ENCODE results near the gene ANP32E.

ANP32E gene

DNA sequence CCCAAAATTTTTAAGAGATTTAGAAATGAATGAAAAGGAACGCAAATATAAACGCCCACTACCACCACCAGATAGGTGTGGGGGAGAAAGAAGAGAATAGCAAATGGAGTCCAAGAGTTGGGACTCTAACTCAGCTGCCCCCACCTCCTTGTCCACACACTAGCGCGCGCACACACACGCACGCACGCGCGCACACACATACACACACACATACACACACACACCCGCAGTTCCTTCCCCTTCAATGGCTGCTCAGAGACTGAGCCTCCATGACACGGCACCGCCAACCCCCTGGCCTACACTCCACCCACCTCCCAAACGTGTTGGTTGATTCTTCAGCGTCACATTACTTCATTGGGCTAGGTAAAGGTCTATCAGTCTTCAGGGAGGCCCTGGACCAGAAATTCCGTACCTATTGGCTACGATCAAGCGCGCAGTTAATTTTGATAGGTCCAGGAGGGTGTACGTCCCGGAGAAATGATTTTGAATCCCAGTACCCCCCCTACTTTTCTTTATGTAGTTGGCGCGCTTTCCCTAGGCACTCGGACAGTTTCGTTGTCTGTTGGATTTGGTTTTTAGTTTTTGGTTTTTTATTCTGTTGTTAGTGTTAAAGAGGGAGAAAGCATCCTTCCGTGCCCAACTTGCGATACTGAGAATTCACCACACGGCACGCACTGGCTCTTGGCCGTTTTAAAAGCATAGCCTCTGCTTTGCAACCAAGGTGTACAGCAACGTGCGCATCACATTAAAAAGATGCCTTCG, at the start of gene ANP32E:
ANP32E (minus strand) TSS at position 261 of the 762 bp plus-strand sequence. CDS start 326 bp downstream, outside the sequence.
- H3K9ac ChIP-seq (ENCODE audit: low read length) = peak within 1 kb of the TSS; percentile 93
- H3K27me3 ChIP-seq (replicated peaks; ENCODE audit: insufficient read depth, low read length) = no peaks in the 10 kb centered on the region
- TF ChIP-seq CTCF (IDR thresholded peaks at IDR 0.05; ENCODE audit: low read length) (peak; percentile 49; the same call in 1 of the 2 replicates), EZH2 (optimal IDR thresholded peaks at IDR 0.05; ENCODE audit: low read depth, low read length) (no peak)
- peak; percentile 100 for DNase-seq
- H3K27ac ChIP-seq (ENCODE audit: low read length) = peak within 1 kb of the TSS; percentile 92
- peaks cover 6% of the 10 kb centered on the region; the same call in 1 of the 2 replicates for H4K20me1 ChIP-seq (ENCODE audit: insufficient read depth, low read length)
- peak within 1 kb of the TSS; percentile 69 for H3K4me2 ChIP-seq (ENCODE audit: low read depth, low read length)
- H3F3A ChIP-seq (ENCODE audit: insufficient read depth, low read length) = peaks cover 32% of the 10 kb centered on the region
- peaks cover 48% of the 10 kb centered on the region for H3K79me2 ChIP-seq (ENCODE audit: low read length)
- no peaks in the 10 kb centered on the region; the same call in 1 of the 2 replicates for H3K36me3 ChIP-seq (replicated peaks; ENCODE audit: insufficient read depth, low read length)
- H3K9me2 ChIP-seq (replicated peaks; ENCODE audit: insufficient read depth, low read length) = no peaks in the 10 kb centered on the region
- H3K4me1 ChIP-seq (ENCODE audit: low read length) = peaks cover 13% of the 10 kb centered on the region
- no peaks in the 10 kb centered on the region for H3K9me3 ChIP-seq (replicated peaks; ENCODE audit: insufficient read depth, low read length)
- H2AFZ ChIP-seq (ENCODE audit: low read length) = peak within 1 kb of the TSS; percentile 54
- peak within 1 kb of the TSS; percentile 88 for H3K4me3 ChIP-seq (ENCODE audit: low read length)

- no peak for TF ChIP-seq EZH2phosphoT487 (IDR thresholded peaks at IDR 0.05; ENCODE audit: low read length)
- TF ChIP-seq EZH2 (optimal IDR thresholded peaks at IDR 0.05; ENCODE audit: low read depth, low read length) = no peak
- no peak for TF ChIP-seq CTCF (IDR thresholded peaks at IDR 0.05; ENCODE audit: low read length)
- Histone ChIP-seq H3K27ac (ENCODE audit: low read length) (no peak overlapping the region), H3K27me3 (replicated peaks; ENCODE audit: insufficient read depth, low read length) (no peaks in the 10 kb centered on the region), H2AFZ (ENCODE audit: low read length) (no peak overlapping the region), H3K36me3 (replicated peaks; ENCODE audit: insufficient read depth, low read length) (no peaks in the 10 kb centered on the region), H3K4me3 (ENCODE audit: low read length) (no peak overlapping the region), H3K9me2 (replicated peaks; ENCODE audit: insufficient read depth, low read length) (no peaks in the 10 kb centered on the region), H3K4me2 (ENCODE audit: low read depth, low read length) (no peak overlapping the region), H3K4me1 (ENCODE audit: low read length) (no peaks in the 10 kb centered on the region), H4K20me1 (ENCODE audit: insufficient read depth, low read length) (no peaks in the 10 kb centered on the region), H3K9ac (ENCODE audit: low read length) (no peak overlapping the region), H3K79me2 (ENCODE audit: low read length) (no peaks in the 10 kb centered on the region), H3K9me3 (replicated peaks; ENCODE audit: insufficient read depth, low read length) (no peaks in the 10 kb centered on the region), H3F3A (ENCODE audit: insufficient read depth, low read length) (no peaks in the 10 kb centered on the region)
- no peak for DNase-seq
These were observed 47.3 kb upstream of the ANP32E start for GRCh38 chr1:150283260-150283659.

- DNase-seq = no peak
- Histone ChIP-seq H3K9me3 (replicated peaks; ENCODE audit: insufficient read depth, low read length) (no peaks in the 10 kb centered on the region), H3K9me2 (replicated peaks; ENCODE audit: insufficient read depth, low read length) (no peaks in the 10 kb centered on the region), H3F3A (ENCODE audit: insufficient read depth, low read length) (no peaks in the 10 kb centered on the region), H3K27me3 (replicated peaks; ENCODE audit: insufficient read depth, low read length) (no peaks in the 10 kb centered on the region), H3K79me2 (ENCODE audit: low read length) (no peaks in the 10 kb centered on the region), H3K9ac (ENCODE audit: low read length) (no peak overlapping the region), H4K20me1 (ENCODE audit: insufficient read depth, low read length) (no peaks in the 10 kb centered on the region), H3K4me3 (ENCODE audit: low read length) (no peak overlapping the region), H3K27ac (ENCODE audit: low read length) (no peak overlapping the region), H3K4me2 (ENCODE audit: low read depth, low read length) (no peak overlapping the region), H3K36me3 (replicated peaks; ENCODE audit: insufficient read depth, low read length) (no peaks in the 10 kb centered on the region), H3K4me1 (ENCODE audit: low read length) (no peaks in the 10 kb centered on the region), H2AFZ (ENCODE audit: low read length) (no peak overlapping the region)
- no peak for TF ChIP-seq EZH2 (optimal IDR thresholded peaks at IDR 0.05; ENCODE audit: low read depth, low read length)
- TF ChIP-seq EZH2phosphoT487 (IDR thresholded peaks at IDR 0.05; ENCODE audit: low read length) = no peak
- TF ChIP-seq CTCF (IDR thresholded peaks at IDR 0.05; ENCODE audit: low read length) = no peak
These were observed 46.6 kb upstream of the ANP32E start for GRCh38 chr1:150282558-150282958.
